OCI-LY3 (cell line): ENCODE results near the gene MMP1.

Source experiments
- H2AFZ ChIP-seq: fragments of 200-600, 300-600 bp; shearing (Covaris generic); 2 replicates; pipeline ENCODE4 v1.6.0; 2014; ENCODE audit warnings: antibody characterized with exemption, low read depth, low read length
- H3K27ac ChIP-seq: fragments of 200-600, 300-600 bp; sonication (generic); 2 replicates; pipeline ENCODE4 v1.5.1; 2014; ENCODE audit warnings: mild to moderate bottlenecking, low read length, moderate library complexity, mixed read lengths
- H3K27me3 ChIP-seq: fragments of 200-600, 300-600 bp; sonication (generic); 2 replicates; pipeline ENCODE4 v1.6.1; 2014; ENCODE audit warnings: low read depth, low read length, mixed read lengths
- H3K36me3 ChIP-seq: fragments of 200-600, 300-600 bp; sonication (generic); replicated peaks from 2 replicates; pipeline ENCODE3; 2014; ENCODE audit warnings: low read depth, low read length, mixed read lengths
- H3K4me1 ChIP-seq: fragments of 300-600, 200-600 bp; sonication (generic); 2 replicates; pipeline ENCODE4 v1.6.1; 2014; ENCODE audit warnings: low read length, mixed read lengths
- H3K4me2 ChIP-seq: fragments of 200-600, 300-600 bp; sonication (generic); 2 replicates; pipeline ENCODE4 v1.6.1; 2014; ENCODE audit warnings: low read length, mixed read lengths
- H3K4me3 ChIP-seq: fragments of 300-600, 200-600 bp; sonication (generic); 2 replicates; pipeline ENCODE4 v1.5.1; 2014; ENCODE audit warnings: antibody characterized with exemption, mild to moderate bottlenecking, low read length, moderate library complexity
- H3K79me2 ChIP-seq: fragments of 300-600, 200-600 bp; shearing (Covaris generic); 2 replicates; pipeline ENCODE4 v1.6.1; 2014; ENCODE audit warnings: mild to moderate bottlenecking, low read length, mixed read lengths
- H3K9ac ChIP-seq: fragments of 300-600, 200-600 bp; shearing (Covaris generic); 2 replicates; pipeline ENCODE4 v1.6.0; 2014; ENCODE audit warnings: mild to moderate bottlenecking, low read length, moderate library complexity
- H3K9me3 ChIP-seq: fragments of 200-600, 300-600 bp; shearing (Covaris generic); 2 replicates; pipeline ENCODE4 v1.6.1; 2014; ENCODE audit warnings: low read length, mixed read lengths; ENCODE audit not compliant: insufficient read depth
- H4K20me1 ChIP-seq: fragments of 200-600, 300-600 bp; sonication (generic); 2 replicates; pipeline ENCODE4 v1.6.1; 2016; ENCODE audit warnings: low read length, mixed read lengths; ENCODE audit not compliant: insufficient read depth
- EZH2phosphoT487 ChIP-seq: fragments of 200-600 bp; shearing (Covaris generic); IDR thresholded peaks from 2 replicates; pipeline ENCODE4 v1.6.1; 2018; ENCODE audit warnings: antibody characterized with exemption, mixed run types, low read depth
- TF ChIP-seq, protein P1 (sequence below): fragments of 200-600, 300-600 bp; sonication (generic); IDR thresholded peaks from 2 replicates; pipeline ENCODE4 v1.5.1; 2014; ENCODE audit warnings: antibody characterized with exemption, low read length, low read depth

Gene MMP1

DNA sequence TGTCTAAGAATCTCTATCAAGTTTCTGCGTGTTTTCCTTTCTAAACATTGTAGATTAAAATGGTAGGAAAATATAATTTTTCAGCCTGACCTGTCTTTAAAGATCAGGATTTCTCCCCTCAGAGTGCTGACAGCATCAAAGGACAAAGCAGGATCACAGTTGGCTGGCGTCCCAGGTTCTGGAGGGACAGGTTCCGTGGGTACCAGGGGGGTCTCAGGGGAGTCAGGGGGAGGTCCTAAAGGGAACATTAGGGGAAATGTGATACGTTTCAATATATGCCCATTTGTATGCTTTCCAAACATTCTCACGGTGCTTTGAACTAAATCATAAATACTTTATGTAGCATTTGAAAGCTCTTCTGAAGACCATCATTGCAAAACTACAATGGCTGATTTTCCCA is 42.1 kb upstream of the MMP1 start:
- H3K27me3 ChIP-seq, result peaks cover 4% of the 10 kb centered on the region; the same call in 1 of the 2 replicates
- TF ChIP-seq, protein P1, sequence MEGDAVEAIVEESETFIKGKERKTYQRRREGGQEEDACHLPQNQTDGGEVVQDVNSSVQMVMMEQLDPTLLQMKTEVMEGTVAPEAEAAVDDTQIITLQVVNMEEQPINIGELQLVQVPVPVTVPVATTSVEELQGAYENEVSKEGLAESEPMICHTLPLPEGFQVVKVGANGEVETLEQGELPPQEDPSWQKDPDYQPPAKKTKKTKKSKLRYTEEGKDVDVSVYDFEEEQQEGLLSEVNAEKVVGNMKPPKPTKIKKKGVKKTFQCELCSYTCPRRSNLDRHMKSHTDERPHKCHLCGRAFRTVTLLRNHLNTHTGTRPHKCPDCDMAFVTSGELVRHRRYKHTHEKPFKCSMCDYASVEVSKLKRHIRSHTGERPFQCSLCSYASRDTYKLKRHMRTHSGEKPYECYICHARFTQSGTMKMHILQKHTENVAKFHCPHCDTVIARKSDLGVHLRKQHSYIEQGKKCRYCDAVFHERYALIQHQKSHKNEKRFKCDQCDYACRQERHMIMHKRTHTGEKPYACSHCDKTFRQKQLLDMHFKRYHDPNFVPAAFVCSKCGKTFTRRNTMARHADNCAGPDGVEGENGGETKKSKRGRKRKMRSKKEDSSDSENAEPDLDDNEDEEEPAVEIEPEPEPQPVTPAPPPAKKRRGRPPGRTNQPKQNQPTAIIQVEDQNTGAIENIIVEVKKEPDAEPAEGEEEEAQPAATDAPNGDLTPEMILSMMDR, result no peak
- TF ChIP-seq EZH2phosphoT487, result no peak
- H3K4me2 ChIP-seq, result no peak overlapping the region
- H4K20me1 ChIP-seq, result no peaks in the 10 kb centered on the region
- H3K79me2 ChIP-seq, result no peaks in the 10 kb centered on the region
- no peak overlapping the region for H3K9ac ChIP-seq
- no peak overlapping the region for H3K4me3 ChIP-seq
- no peaks in the 10 kb centered on the region for H3K4me1 ChIP-seq
- no peak overlapping the region for H3K27ac ChIP-seq
- no peaks in the 10 kb centered on the region for H3K9me3 ChIP-seq
- no peak overlapping the region for H2AFZ ChIP-seq
- no peaks in the 10 kb centered on the region for H3K36me3 ChIP-seq

DNA sequence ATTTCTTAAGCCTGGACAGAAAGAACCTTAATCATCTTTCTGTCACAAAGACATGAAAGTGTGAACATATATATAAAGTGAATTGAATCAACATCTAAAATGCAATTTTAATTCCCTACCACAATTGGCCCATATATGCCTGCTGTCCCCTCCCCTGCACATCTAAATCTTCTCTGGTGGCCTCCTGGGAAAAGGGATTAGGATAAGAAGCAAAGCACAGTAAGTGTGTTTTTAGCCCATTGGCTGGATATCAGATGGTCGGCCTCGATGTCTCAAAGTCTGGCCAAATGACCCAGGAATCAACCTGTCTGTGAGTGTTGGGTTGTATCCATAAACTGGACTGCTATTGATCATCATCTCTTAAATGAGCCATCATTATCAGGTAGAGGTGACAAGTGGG is 39.7 kb upstream of the MMP1 start:
- Histone ChIP-seq H3K9ac (no peak overlapping the region), H3K4me2 (no peak overlapping the region), H4K20me1 (no peaks in the 10 kb centered on the region), H3K9me3 (no peaks in the 10 kb centered on the region), H3K79me2 (no peaks in the 10 kb centered on the region), H3K27me3 (no peaks in the 10 kb centered on the region), H3K4me3 (no peak overlapping the region), H2AFZ (no peak overlapping the region), H3K36me3 (no peaks in the 10 kb centered on the region), H3K27ac (no peak overlapping the region), H3K4me1 (no peaks in the 10 kb centered on the region)
- no peak for TF ChIP-seq EZH2phosphoT487
- TF ChIP-seq, protein P1, result no peak

DNA sequence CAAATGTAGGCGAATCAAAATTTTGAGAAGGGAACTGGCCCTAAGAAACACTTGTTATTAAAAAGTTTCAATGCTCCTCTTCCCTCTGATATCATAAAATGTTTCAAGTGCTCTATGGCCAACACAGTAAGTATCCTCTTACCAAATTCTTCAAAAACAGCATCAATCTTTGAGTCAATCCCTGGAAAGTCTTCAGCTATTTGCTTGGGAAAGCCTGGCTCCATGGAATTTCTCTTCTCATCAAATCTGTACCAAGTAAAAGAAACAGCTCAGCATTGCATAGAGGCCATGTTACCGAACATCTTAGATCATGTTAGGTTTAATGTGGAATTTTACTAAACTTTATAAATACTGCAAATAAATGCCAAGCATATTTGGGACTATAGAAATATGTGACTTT is 39.2 kb upstream of the MMP1 start:
- TF ChIP-seq, protein P1, result no peak
- no peak for TF ChIP-seq EZH2phosphoT487
- Histone ChIP-seq H3K4me2 (no peak overlapping the region), H3K36me3 (no peaks in the 10 kb centered on the region)

DNA sequence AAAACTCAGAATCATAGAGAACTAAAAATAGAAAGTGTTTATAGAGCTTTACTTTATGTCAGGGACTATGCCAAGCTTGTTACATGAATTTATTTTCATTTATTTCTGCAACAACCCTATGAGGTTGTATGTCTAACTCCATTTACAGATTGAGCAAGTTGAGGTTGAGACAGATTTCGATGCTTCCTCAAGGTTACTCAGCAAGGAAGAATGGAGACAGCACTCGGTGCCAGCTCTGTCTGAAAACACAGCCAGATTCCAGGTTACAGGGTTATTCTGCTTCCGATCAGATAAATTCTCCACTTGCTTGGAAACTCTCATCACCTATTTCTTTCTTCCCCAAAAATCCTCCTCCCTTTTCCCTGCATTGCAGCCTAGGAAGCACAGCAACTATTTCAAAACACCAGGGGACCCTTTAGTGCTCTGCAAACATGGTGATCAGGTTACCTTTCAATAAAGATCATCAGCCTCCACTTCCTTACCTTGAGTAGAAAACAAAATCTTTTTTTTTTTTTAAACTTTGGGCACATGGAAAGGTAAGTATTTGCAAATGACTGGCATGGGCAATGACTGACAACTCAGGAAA is 38.4 kb upstream of the MMP1 start:
- no peaks in the 10 kb centered on the region for H3K79me2 ChIP-seq
- H3K9ac ChIP-seq, result no peak overlapping the region
- no peak for TF ChIP-seq EZH2phosphoT487
- TF ChIP-seq, protein P1, result no peak
- H3K9me3 ChIP-seq, result no peaks in the 10 kb centered on the region
- H3K36me3 ChIP-seq, result no peaks in the 10 kb centered on the region
- no peaks in the 10 kb centered on the region for H4K20me1 ChIP-seq
- H2AFZ ChIP-seq, result no peak overlapping the region
- no peak overlapping the region for H3K27ac ChIP-seq
- H3K4me2 ChIP-seq, result no peak overlapping the region
- no peak overlapping the region for H3K4me3 ChIP-seq
- H3K27me3 ChIP-seq, result no peaks in the 10 kb centered on the region
- H3K4me1 ChIP-seq, result no peaks in the 10 kb centered on the region

More for the DNA sequence above, 39.2 kb upstream of the MMP1 start:
- no peak overlapping the region for H3K4me3 ChIP-seq
- no peaks in the 10 kb centered on the region for H3K79me2 ChIP-seq
- H2AFZ ChIP-seq, result no peak overlapping the region
- H3K4me1 ChIP-seq, result no peaks in the 10 kb centered on the region
- no peaks in the 10 kb centered on the region for H3K9me3 ChIP-seq
- no peaks in the 10 kb centered on the region for H4K20me1 ChIP-seq
- no peak overlapping the region for H3K9ac ChIP-seq
- no peak overlapping the region for H3K27ac ChIP-seq
- no peaks in the 10 kb centered on the region for H3K27me3 ChIP-seq
